ENCODE results near the gene GSTM1.
"Not testable (repeated sequence)": the region's sequence is repeated elsewhere in the genome, so short reads cannot be mapped to it uniquely, and the experiment has no call there.

GSTM1 gene

DNA sequence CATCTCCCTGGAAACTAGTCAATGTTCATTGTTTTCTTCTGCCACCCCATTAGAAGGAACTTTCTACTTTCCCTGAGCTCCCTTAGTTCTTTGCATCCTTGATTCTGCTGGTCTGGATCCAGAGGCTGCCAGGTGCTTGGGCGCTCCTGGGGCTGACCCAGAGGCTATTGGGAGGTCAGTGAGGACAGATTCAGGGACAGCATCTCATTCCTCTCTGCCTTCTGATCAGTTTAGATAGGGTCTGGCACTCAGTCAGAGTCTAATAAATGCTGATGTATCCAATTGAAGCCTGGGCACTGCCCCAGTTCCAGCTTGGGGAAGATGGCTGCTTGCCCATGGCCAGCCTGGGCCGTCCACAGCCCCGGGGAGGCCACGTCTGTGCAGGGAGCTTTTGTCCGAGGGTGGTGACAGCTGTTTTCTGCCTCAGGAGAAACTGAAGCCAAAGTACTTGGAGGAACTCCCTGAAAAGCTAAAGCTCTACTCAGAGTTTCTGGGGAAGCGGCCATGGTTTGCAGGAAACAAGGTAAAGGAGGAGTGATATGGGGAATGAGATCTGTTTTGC, 2.3 kb downstream of the GSTM1 start:
- Histone ChIP-seq H3K9me2 (replicated peaks; ENCODE audit: low read depth, low read length) (no peaks in the 10 kb centered on the region), H3K79me2 (ENCODE audit: insufficient read depth, low read length) (no peaks in the 10 kb centered on the region), H3K9me3 (ENCODE audit: insufficient read depth, low read depth, low read length) (no peaks in the 10 kb centered on the region), H3K4me2 (ENCODE audit: low read depth, low read length, poor library complexity, severe bottlenecking) (no peak overlapping the region), H3K4me3 (ENCODE audit: low read length, poor library complexity, severe bottlenecking) (no peak overlapping the region), H3K36me3 (ENCODE audit: insufficient read depth, low read length) (no peaks in the 10 kb centered on the region), H4K20me1 (ENCODE audit: insufficient read depth, low read length, poor library complexity, severe bottlenecking) (no peaks in the 10 kb centered on the region), H3K27me3 (ENCODE audit: insufficient read depth, low read length, poor library complexity, severe bottlenecking) (no peaks in the 10 kb centered on the region), H3K9ac (ENCODE audit: low read depth, low read length, poor library complexity, severe bottlenecking) (no peak overlapping the region), H2AFZ (ENCODE audit: low read length) (no peak overlapping the region), H3F3A (ENCODE audit: low read depth) (no peaks in the 10 kb centered on the region), H3K4me1 (ENCODE audit: insufficient read depth, low read length, poor library complexity, severe bottlenecking) (no peaks in the 10 kb centered on the region)
- TF ChIP-seq EZH2phosphoT487 (IDR thresholded peaks at IDR 0.05; ENCODE audit: borderline replicate concordance) = no peak
- TF ChIP-seq, protein P1, sequence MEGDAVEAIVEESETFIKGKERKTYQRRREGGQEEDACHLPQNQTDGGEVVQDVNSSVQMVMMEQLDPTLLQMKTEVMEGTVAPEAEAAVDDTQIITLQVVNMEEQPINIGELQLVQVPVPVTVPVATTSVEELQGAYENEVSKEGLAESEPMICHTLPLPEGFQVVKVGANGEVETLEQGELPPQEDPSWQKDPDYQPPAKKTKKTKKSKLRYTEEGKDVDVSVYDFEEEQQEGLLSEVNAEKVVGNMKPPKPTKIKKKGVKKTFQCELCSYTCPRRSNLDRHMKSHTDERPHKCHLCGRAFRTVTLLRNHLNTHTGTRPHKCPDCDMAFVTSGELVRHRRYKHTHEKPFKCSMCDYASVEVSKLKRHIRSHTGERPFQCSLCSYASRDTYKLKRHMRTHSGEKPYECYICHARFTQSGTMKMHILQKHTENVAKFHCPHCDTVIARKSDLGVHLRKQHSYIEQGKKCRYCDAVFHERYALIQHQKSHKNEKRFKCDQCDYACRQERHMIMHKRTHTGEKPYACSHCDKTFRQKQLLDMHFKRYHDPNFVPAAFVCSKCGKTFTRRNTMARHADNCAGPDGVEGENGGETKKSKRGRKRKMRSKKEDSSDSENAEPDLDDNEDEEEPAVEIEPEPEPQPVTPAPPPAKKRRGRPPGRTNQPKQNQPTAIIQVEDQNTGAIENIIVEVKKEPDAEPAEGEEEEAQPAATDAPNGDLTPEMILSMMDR (conservative IDR thresholded peaks at IDR 0.05; ENCODE audit: low read length) = no peak

DNA sequence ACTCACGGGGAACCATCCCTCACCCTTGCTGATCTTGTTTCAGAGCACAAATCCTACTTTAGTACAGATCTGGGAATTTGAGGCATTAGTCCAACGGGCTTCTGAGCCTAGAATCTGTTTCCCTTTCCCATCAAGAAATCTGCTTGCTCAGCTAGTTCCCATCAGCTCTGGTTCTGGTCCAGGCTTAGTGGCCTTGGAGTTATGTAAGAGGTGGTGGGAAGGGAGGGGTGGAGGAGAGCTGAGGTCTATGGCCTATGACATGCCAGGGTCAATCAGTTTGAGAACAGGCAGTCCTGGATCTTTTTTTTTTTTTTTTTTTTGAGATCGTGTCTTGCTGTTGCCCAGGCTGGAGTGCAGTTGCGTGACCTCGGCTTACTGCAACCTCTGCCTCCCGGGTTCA, 4.1 kb downstream of the GSTM1 start:
- H3K9me3 ChIP-seq (ENCODE audit: insufficient read depth, low read depth, low read length) = no peaks in the 10 kb centered on the region
- H2AFZ ChIP-seq (ENCODE audit: low read length) = no peak overlapping the region
- H3K9me2 ChIP-seq (replicated peaks; ENCODE audit: low read depth, low read length) = no peaks in the 10 kb centered on the region
- no peaks in the 10 kb centered on the region for H3F3A ChIP-seq (ENCODE audit: low read depth)
- no peak for TF ChIP-seq EZH2phosphoT487 (IDR thresholded peaks at IDR 0.05; ENCODE audit: borderline replicate concordance)
- TF ChIP-seq, protein P1 (conservative IDR thresholded peaks at IDR 0.05; ENCODE audit: low read length) = no peak
- H4K20me1 ChIP-seq (ENCODE audit: insufficient read depth, low read length, poor library complexity, severe bottlenecking) = no peaks in the 10 kb centered on the region
- no peaks in the 10 kb centered on the region for H3K4me1 ChIP-seq (ENCODE audit: insufficient read depth, low read length, poor library complexity, severe bottlenecking)
- H3K4me3 ChIP-seq (ENCODE audit: low read length, poor library complexity, severe bottlenecking) = no peak overlapping the region
- no peaks in the 10 kb centered on the region for H3K36me3 ChIP-seq (ENCODE audit: insufficient read depth, low read length)
- no peak overlapping the region for H3K9ac ChIP-seq (ENCODE audit: low read depth, low read length, poor library complexity, severe bottlenecking)
- no peaks in the 10 kb centered on the region for H3K79me2 ChIP-seq (ENCODE audit: insufficient read depth, low read length)
- H3K27me3 ChIP-seq (ENCODE audit: insufficient read depth, low read length, poor library complexity, severe bottlenecking) = no peaks in the 10 kb centered on the region
- no peak overlapping the region for H3K4me2 ChIP-seq (ENCODE audit: low read depth, low read length, poor library complexity, severe bottlenecking)

DNA sequence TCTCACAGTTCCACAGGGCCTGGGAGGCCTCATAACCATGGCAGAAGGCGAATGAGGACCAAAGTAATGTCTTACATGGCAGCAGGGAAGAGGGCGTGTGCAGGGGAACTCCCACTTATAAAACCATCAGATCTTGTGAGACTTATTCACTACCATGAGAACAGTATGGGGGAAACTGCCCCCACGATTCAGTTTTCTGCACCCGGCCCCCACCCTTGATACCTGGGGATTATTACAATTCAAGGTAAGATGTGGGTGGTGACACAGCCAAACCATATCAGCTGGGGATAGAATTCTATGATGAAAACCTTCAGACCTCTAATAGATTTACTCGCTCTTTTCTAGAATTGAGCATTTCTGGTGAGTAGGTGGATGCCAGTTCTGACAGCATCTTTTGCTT, 6.8 kb downstream of the GSTM1 start:
- H3K4me3 ChIP-seq (ENCODE audit: low read length, poor library complexity, severe bottlenecking); H3K4me2 ChIP-seq (ENCODE audit: low read depth, low read length, poor library complexity, severe bottlenecking); H4K20me1 ChIP-seq (ENCODE audit: insufficient read depth, low read length, poor library complexity, severe bottlenecking); H3K27me3 ChIP-seq (ENCODE audit: insufficient read depth, low read length, poor library complexity, severe bottlenecking); H3K9me2 ChIP-seq (replicated peaks; ENCODE audit: low read depth, low read length); H3K4me1 ChIP-seq (ENCODE audit: insufficient read depth, low read length, poor library complexity, severe bottlenecking); H3K9ac ChIP-seq (ENCODE audit: low read depth, low read length, poor library complexity, severe bottlenecking); H2AFZ ChIP-seq (ENCODE audit: low read length); H3K79me2 ChIP-seq (ENCODE audit: insufficient read depth, low read length); H3K36me3 ChIP-seq (ENCODE audit: insufficient read depth, low read length); H3F3A ChIP-seq (ENCODE audit: low read depth); H3K9me3 ChIP-seq (ENCODE audit: insufficient read depth, low read depth, low read length): not testable (repeated sequence)

DNA sequence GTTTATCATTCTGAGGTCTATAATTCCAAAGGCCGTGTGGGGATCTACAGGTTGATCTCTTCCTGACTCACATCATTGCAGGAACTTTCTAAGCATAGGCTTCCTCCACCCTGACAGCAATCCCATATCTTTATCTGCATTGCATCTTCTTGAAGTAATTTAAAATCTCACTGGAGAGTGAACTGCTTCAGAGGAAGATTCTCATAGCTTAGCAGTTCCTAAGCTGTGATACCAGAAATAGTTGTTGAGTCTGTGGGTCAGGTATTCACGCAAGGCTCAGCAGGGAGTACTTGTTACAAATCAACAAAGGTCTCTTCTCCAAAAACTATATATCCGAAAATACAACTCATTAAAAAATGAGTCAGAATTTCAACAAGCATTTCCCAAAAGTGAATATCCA, 7.5 kb downstream of the GSTM1 start:
- not testable (repeated sequence) for H3K4me1 ChIP-seq (ENCODE audit: insufficient read depth, low read length, poor library complexity, severe bottlenecking); H3K27me3 ChIP-seq (ENCODE audit: insufficient read depth, low read length, poor library complexity, severe bottlenecking); H3K9ac ChIP-seq (ENCODE audit: low read depth, low read length, poor library complexity, severe bottlenecking); H4K20me1 ChIP-seq (ENCODE audit: insufficient read depth, low read length, poor library complexity, severe bottlenecking); H3F3A ChIP-seq (ENCODE audit: low read depth); H3K9me2 ChIP-seq (replicated peaks; ENCODE audit: low read depth, low read length); H3K9me3 ChIP-seq (ENCODE audit: insufficient read depth, low read depth, low read length); H3K4me3 ChIP-seq (ENCODE audit: low read length, poor library complexity, severe bottlenecking); H3K4me2 ChIP-seq (ENCODE audit: low read depth, low read length, poor library complexity, severe bottlenecking); H3K36me3 ChIP-seq (ENCODE audit: insufficient read depth, low read length); H2AFZ ChIP-seq (ENCODE audit: low read length); H3K79me2 ChIP-seq (ENCODE audit: insufficient read depth, low read length)
